Mucosa of rectum (tissue), 2 donors: ENCODE results near the gene JOSD1.

Experiments
- H3K27ac ChIP-seq, 2 donors: one replicate each; pipeline ENCODE4 v1.7.0; 2013; ENCODE audit warnings: inconsistent platforms in 2 of 2, low read depth in 2 of 2, low read length in 2 of 2
- H3K27me3 ChIP-seq, 2 donors: one replicate each; pipeline ENCODE4 v1.7.0; 2013; ENCODE audit warnings: low read length in 2 of 2; ENCODE audit not compliant: control insufficient read depth in 2 of 2, insufficient read depth in 2 of 2
- H3K36me3 ChIP-seq, 2 donors: one replicate each; pipeline ENCODE4 v1.7.0; 2013; ENCODE audit warnings: low read length in 2 of 2; ENCODE audit not compliant: control insufficient read depth in 2 of 2, insufficient read depth in 2 of 2
- H3K4me1 ChIP-seq, 2 donors: one replicate each; pipeline ENCODE4 v1.7.0; 2013; ENCODE audit warnings: low read length in 2 of 2, mild to moderate bottlenecking in 1 of 2; ENCODE audit not compliant: control insufficient read depth in 2 of 2, insufficient read depth in 2 of 2
- H3K4me3 ChIP-seq, 2 donors: one replicate each; pipeline ENCODE4 v1.7.0; 2013; ENCODE audit warnings: low read length in 2 of 2
- H3K9ac ChIP-seq, 2 donors: one replicate each; pipeline ENCODE4 v1.7.0; 2013; ENCODE audit warnings: low read length in 2 of 2, low read depth in 1 of 2, mild to moderate bottlenecking in 1 of 2
- H3K9me3 ChIP-seq, 2 donors: one replicate each; pipeline ENCODE4 v1.7.0; 2013; ENCODE audit warnings: low read length in 2 of 2; ENCODE audit not compliant: control insufficient read depth in 2 of 2
- donor health status: healthy.
- donor health status: Normal muscosa, but diverticular disease.

JOSD1 gene

GRCh38 chr22:38705235-38706100 lies 4.7 kb upstream of the JOSD1 start, which contains the start of gene GTPBP1:
TSS of gene GTPBP1 (plus strand) at chr22:38705944. CDS start at chr22:38705956, 12 bp downstream.
- H3K4me1 ChIP-seq = peaks cover 28 to 31% of the 10 kb centered on the region in 2 donors
- H3K27me3 ChIP-seq = no peaks in the 10 kb centered on the region
- H3K9ac ChIP-seq = peak within 1 kb of the TSS; percentile 91 to 99
- H3K9me3 ChIP-seq = no peaks in the 10 kb centered on the region
- peak within 1 kb of the TSS; percentile 89 to 92 for H3K4me3 ChIP-seq
- H3K36me3 ChIP-seq = peaks cover 0 to 17% of the 10 kb centered on the region in 2 donors
- peak within 1 kb of the TSS; percentile 95 for H3K27ac ChIP-seq

DNA sequence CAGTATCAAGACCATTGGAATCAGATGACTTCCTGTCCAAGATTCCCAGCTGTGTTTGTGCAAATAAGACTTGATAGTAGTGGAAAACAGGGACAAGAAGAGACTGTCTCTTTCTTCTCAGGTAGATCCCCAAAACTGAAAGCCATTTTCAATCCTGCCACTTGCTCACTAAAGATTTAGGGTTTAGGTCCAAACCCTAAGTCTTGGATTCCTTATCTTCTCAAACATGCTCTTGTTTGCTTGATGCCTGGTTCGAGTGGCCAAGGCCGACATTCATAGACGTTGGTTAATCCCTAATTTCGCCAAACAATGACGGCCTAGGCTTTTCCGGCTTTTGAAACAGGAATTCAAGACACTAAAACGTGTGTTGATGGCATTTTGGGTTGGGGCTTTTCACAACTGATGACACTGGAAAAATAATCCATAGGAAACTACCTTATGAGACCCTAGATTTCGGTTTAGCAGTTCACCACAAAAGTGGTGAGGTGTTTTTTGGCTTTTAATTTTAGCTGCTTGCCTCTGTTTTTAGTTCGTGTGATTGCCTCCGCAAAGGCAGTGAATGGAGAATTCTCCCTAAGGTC lies 4.0 kb upstream of the JOSD1 start:
- Histone ChIP-seq H3K4me1 (peaks cover 31 to 33% of the 10 kb centered on the region in 2 donors), H3K36me3 (peaks cover 0 to 9% of the 10 kb centered on the region in 2 donors), H3K4me3 (peak overlapping the region; percentile 47 to 75), H3K27ac (peak overlapping the region; percentile 90 to 95), H3K27me3 (no peaks in the 10 kb centered on the region), H3K9me3 (no peaks in the 10 kb centered on the region), H3K9ac (peak overlapping the region; percentile 64 to 72)

GRCh38 chr22:38700270-38700788 lies 414 bp downstream of the JOSD1 start:
- Histone ChIP-seq H3K27me3 (no peaks in the 10 kb centered on the region), H3K36me3 (peaks cover 0 to 2% of the 10 kb centered on the region in 2 donors), H3K9me3 (no peaks in the 10 kb centered on the region), H3K4me1 (peaks cover 50 to 52% of the 10 kb centered on the region in 2 donors), H3K27ac (peak overlapping the region; percentile 98 to 99), H3K9ac (peak overlapping the region; percentile 96 to 99), H3K4me3 (peak overlapping the region; percentile 83 to 87)

GRCh38 chr22:38699784-38700183 lies 959 bp downstream of the JOSD1 start:
- Histone ChIP-seq H3K36me3 (peaks cover 0 to 2% of the 10 kb centered on the region in 2 donors), H3K4me1 (peaks cover 49 to 54% of the 10 kb centered on the region in 2 donors), H3K27me3 (no peaks in the 10 kb centered on the region), H3K27ac (peak overlapping the region; percentile 98 to 99), H3K9me3 (no peaks in the 10 kb centered on the region), H3K4me3 (peak overlapping the region; percentile 83 to 87), H3K9ac (peak overlapping the region; percentile 96 to 99)

GRCh38 chr22:38699143-38699542 lies 1.6 kb downstream of the JOSD1 start:
- Histone ChIP-seq H3K27ac (peak overlapping the region; percentile 98 to 99), H3K9me3 (no peaks in the 10 kb centered on the region), H3K4me3 (peak overlapping the region; percentile 83 to 87), H3K9ac (peak overlapping the region; percentile 96 to 99), H3K27me3 (no peaks in the 10 kb centered on the region), H3K4me1 (peaks cover 49 to 59% of the 10 kb centered on the region in 2 donors), H3K36me3 (peaks cover 0 to 2% of the 10 kb centered on the region in 2 donors)

- no peaks in the 10 kb centered on the region for H3K27me3 ChIP-seq
- H3K27ac ChIP-seq = peak overlapping the region; percentile 98 to 99
- H3K9ac ChIP-seq = peak overlapping the region; percentile 96 to 99
- H3K36me3 ChIP-seq = peaks cover 0 to 2% of the 10 kb centered on the region in 2 donors
- no peaks in the 10 kb centered on the region for H3K9me3 ChIP-seq
- H3K4me3 ChIP-seq = peak overlapping the region; percentile 83 to 87
- peaks cover 53 to 65% of the 10 kb centered on the region in 2 donors for H3K4me1 ChIP-seq
Measured at GRCh38 chr22:38698407-38699094, 2.2 kb downstream of the JOSD1 start.

- Histone ChIP-seq H3K27me3 (no peaks in the 10 kb centered on the region), H3K9me3 (no peaks in the 10 kb centered on the region), H3K9ac (peak overlapping the region; percentile 9 to 64), H3K4me3 (peak overlapping the region; percentile 83 to 87), H3K27ac (peak overlapping the region; percentile 78 to 93), H3K36me3 (peaks cover 0 to 2% of the 10 kb centered on the region in 2 donors), H3K4me1 (peaks cover 62 to 74% of the 10 kb centered on the region in 2 donors)
Measured at GRCh38 chr22:38697425-38698089, 3.2 kb downstream of the JOSD1 start.

- Histone ChIP-seq H3K27ac (peak overlapping the region; percentile 78 to 93), H3K9ac (peak overlapping the region; percentile 24 to 64), H3K36me3 (peaks cover 0 to 3% of the 10 kb centered on the region in 2 donors), H3K4me3 (peak overlapping the region; percentile 83 to 87), H3K4me1 (peaks cover 67 to 79% of the 10 kb centered on the region in 2 donors), H3K27me3 (no peaks in the 10 kb centered on the region), H3K9me3 (no peaks in the 10 kb centered on the region)
Measured at GRCh38 chr22:38696606-38697424, 3.9 kb downstream of the JOSD1 start.

DNA sequence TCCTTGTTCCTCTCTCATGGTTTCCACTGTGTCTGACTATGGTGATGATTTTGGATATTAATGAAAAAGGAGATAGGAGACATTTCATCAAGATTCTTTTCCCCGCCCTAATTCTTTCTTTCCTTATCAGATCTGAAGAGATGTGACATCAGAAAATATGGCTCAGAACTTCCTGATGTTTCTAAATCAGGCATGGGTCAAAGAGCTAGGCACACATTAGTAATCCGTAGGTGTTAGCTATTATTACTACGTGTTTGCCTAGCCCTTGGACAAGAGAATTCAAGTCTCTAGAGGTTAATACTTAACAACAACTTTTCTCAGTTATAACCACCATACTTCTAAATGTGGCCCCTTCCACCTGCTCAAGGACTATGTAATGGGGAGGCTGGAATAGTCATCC lies 5.8 kb downstream of the JOSD1 start:
- H3K4me3 ChIP-seq = peak overlapping the region in 1 of 2 donors; percentile 26
- H3K27ac ChIP-seq = peak overlapping the region; percentile 93
- H3K9ac ChIP-seq = peak overlapping the region; percentile 1 to 64
- H3K27me3 ChIP-seq = no peaks in the 10 kb centered on the region
- H3K9me3 ChIP-seq = no peaks in the 10 kb centered on the region
- peaks cover 0 to 8% of the 10 kb centered on the region in 2 donors for H3K36me3 ChIP-seq
- peaks cover 74 to 91% of the 10 kb centered on the region in 2 donors for H3K4me1 ChIP-seq
